Stimulated activated CD4-positive, alpha-beta T cell treated with anti-CD3 and anti-CD28 coated beads, Interleukin-2, amount 100 ng/mL, for 24 hours (primary cell): ENCODE measurements around the gene CARHSP1.
"Not testable (repeated sequence)": the region's sequence is repeated elsewhere in the genome, so short reads cannot be mapped to it uniquely, and the experiment has no call there.

Experiments used
- DNase-seq, 2 donors: peaks; one replicate each; pipeline ENCODE4 v3.0.0-alpha.2; 2020

CARHSP1 gene

DNA sequence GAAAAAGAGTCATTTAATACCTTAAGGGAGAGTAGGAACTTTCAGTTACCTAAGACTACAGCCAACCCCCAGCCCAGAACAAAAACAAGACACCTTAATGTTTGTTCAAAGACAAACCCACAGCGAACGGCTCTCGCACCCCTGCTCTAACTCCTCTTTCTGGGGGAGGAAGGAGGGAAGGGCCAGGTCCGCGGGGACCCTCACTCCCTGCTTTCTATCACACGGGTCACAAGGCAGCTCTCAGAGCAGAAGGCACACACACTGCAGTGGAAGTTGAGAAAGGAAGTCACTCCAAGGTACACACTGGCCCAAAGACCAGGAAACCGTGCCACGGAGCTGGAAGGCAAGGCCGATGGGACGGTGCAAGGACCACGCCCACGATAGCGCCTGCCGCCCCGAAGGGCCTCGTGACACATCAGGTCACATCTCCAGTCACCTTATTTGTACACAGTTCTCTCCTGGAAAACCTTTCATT is 23.3 kb upstream of the CARHSP1 start:
- no peak for DNase-seq

DNA sequence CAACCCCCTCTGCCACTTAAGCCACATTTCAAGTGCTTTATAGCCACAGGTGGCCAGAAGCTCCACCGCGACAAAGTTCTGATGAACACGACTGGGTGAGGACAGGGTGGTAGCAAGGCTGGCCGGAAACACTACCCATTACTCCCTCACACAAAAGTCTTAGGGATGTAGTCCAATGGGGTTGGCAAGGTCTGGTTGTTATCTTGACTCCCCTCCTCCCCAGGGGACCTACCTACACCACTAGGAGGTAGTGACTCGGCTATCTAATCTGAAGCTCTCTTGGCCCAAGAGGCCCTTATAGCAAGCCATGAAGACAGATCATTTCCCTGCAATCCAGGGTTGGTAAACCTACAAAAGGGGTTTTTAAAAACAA is 21.7 kb upstream of the CARHSP1 start:
- no peak for DNase-seq

DNA sequence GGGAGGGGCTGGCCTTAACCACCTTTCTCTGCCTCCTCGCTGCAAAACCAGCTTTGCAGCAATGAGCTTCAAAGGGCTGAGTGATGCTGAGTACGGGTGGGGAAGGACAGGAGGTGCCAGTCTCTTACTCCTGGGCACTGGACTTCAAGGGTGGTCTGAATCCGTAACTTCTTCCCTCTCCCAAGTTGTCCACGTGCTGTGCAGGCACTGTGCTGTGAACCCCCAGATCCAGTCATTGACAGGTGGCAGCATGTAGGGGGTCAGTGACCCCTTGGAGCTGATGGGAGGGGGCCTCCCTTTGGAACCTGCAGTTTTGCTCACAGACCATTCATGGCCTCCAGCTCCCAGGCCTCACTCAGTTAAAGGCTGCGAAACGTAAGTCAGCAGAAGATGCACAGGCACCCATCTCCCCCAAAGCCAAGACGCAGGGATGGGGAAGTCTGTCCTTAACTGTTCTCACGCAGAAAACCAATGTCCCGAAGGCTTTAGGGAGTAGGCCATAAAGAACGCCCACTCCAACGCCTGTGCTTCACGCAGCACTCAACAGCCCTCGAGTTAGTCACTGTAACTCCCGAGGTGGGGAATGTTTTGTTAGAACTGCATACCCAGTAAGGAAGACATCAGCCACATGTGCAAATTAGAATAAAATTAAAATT is 21.2 kb upstream of the CARHSP1 start:
- no peak for DNase-seq

DNA sequence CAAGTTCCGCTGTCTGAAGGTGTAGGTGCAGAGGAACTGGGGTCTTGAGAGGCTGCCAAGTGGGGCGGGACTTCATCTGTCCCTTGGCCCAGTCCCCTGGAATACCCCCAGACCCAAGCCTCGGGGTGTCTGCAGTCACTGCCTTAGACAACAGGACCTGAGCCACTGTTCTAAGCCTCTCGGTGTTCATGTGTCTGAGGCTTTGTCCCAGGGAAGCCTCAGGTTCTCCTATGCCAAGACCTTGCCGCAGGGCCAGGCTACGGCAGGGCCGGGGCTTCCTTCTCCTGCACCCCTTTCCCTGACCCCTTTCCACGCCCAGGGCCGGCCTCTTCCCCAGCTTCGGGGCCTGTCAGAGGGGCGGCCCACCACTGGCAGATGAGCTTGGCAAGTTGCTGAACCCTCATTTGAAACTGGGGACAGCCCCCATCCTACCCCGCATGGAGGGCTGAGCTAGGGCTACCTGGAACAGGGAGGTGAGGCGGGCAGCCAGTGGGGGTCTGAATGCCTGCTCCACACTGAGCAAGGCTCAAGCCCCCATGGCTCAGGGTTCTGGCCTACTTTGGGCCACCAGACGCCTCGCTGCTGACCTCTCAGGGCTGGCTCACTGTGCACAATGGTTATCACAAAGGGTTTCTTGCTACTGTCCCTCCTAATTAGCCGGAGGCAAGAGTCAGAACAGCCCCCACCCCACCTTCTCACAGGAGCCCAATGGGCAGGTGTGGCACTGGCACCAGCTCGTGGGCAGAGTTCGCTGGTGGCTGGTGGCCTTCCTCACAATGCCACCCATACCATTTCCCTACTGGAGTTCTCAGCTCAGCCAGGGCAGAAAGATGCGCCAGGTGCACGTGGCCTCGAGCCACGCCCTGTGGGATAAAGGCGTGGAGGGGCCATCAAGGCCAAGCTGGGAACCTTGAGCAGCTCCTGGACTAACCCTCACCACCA is 20.4 kb upstream of the CARHSP1 start:
- DNase-seq, result no peak

DNA sequence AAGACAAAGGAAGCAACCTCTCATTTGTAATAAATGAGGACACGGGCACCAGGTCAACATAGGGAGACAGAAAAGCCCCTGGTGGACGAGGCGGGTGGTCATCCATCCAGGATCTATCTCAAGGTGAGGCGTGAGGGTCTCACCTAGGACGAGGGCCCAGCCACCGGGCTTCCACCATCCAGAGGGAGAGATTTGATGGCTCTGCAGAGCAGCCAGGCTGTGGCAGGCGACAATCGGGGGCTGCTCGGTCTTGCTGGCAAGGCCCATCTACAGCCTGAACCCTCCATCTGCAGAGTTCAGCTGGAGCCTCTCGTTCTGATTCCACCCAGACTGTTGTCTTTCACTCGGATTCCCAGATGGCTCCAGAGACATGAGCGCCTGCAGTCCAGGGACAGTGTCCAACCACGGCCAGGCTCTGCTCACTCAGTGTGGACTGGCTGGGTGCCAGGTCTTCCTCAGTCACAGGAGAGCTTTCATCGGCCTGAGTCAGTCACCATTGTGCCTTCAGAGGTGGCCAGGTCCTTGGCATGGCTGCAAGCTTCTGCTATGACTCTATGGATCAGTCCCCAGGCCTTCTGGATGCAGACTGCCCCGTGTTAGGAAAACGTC is 19.2 kb upstream of the CARHSP1 start:
- DNase-seq, result no peak

DNA sequence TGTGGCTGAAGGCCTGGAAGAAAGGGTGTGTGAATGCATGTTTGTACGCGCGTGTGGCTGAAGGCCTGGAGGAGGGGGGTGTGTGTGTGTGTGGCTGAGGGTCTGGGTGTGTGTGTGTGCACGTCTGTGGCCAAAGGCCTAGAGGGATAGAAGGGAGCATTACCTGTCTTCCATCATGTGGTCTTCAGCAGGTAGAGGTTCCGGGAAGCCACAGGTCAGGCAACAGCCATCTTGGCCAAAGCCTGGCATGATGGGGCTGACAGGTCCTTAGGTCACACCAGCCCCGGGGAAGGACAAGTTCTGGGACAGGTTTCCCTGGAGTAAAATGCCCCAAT is 18.6 kb upstream of the CARHSP1 start:
- DNase-seq, result no peak

DNA sequence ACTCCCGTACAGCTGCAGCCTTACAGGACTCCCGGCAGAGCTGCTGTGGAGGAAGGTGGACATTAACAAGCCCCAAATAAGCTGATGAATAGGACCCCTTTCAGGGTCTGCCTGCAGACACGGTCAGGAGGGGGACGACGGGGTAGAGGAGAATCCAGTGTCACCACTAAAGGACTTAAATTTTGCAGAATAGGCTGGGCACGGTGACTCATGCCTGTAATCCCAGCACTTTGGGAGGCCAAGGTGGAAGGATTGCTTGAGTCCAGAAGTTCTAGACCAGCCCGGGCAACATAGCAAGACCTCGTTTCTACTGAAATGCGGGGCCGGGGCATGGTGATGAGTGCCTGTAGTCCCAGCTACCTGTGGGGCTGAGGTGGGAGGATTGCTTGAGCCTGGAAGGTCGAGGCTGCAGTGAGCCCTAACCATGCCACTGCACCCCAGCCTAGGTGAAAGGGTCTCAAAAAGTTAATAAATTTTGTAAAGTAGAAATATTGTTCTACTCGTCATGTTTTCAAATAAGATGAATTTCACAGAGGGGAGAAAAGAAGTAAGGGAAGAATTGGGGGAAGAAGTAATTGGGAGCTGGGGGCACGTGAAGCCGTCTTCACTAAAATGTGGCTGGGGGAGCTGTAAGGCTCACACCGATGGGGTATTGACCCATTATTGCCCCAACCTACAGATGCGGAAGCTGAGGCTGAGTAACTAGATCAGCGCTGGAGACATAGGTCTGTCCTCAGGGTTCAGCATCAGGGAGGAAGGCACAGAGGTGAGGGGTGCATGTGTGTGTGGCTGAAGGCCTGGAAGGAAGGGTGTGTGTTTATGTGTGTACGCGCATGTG is 18.0 kb upstream of the CARHSP1 start:
- no peak for DNase-seq

DNA sequence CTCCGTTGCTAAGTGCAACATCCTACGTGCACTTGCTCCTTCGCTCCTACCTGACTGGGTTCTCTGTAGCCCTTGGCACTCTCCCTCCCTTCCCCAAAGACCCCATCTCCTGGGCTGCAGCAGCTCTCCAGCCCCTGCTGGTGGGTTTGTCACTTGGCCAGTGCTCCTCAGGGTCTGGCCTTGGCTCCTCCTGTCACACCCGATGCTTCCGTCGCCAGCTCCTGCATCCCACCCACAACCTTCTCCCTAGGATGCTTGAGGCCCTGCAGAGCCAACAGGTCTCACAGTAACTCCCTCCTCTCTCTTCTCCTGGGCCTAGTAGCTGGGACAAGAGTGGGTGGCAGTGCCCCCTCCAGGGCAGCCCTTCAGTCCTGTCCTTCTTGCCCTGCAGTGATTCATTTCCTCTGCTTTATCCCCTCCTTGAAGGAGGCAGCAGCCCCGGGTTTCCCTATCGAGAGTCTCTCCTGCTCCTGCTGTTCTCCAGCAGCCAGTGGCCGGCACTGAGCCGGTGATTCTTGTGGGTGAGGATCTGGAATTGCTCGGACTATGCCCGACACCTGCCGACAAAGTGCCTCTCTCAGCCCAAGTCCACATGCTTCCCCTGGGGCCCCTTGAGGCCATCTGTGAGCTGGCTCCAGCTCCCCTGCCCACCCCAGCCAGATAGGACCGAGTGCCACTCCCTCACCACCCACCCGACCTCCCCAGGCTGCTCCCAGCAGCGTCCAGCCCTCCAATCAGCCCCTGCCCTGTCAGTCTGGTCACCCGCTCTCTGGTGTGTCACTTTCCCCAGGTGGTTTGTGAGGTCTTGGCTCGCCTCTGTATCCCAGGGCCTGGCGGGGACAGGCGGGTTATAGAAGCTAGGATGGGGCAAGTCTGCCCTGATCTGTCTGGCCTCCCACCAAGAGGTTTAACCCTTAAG is 17.1 kb upstream of the CARHSP1 start:
- DNase-seq, result no peak

DNA sequence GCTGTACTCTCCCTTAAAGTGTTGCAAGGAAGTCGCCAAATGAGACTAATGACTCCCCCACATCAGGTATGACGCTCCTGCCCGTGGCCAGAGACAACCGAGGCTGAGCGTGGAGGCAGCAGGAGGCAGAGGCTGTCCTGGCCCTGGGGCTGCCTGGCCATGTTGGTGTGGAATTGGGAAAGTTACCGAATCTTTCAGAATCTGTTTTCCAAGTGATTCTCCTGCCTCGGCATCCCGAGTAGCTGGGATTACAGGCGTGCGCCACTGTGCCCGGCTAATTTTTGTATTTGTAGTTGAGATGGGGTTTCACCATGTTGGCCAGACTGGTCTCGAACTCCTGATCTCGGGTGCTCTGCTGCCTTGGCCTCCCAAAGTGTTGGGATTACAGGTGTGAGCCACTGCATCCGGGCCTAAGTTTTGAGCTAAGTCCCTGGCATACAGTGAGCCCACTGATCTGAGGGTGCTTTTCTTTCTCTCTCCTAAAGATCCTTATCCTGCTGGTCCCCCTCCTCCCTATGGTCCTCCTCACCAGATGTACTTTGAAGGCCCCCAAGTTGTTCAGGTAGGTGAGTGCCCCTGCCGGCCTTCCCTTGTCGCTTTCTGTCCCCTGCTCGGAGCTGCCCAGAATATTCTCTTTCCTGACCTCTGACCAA is 14.0 kb upstream of the CARHSP1 start:
- DNase-seq, result no peak

DNA sequence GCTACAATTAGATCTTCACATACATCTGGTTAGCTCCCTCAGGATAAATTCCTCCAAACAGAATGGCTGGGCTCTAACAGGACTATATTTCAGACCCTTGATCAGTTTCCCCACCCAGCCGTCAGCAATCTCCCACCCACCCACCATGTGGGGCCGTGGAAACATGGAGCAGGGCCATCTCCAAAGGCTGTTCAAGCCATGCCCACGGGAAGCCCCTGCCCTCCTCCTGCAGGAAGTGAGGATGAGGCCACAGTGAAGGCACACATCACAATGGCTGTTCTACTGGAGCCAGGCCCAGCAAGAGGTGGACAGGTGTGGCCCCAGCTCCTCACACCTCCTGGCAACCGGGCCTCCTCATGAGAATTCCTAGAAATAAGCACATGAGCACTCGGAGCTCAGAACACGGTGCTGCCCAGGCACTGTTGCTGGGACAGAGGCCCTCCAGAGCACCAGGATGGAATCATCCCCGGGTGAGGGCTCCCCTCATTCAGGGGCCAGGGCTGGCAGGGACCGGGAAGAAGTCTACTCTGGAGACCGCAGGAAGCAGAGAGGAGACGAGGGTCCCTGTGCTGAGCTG is 13.3 kb upstream of the CARHSP1 start, which contains the start of gene LITAFD:
Gene LITAFD (plus strand): TSS at position 311 of the 577 bp plus-strand sequence. CDS start 2,005 bp downstream, outside the sequence.
- DNase-seq, result no peak

DNA sequence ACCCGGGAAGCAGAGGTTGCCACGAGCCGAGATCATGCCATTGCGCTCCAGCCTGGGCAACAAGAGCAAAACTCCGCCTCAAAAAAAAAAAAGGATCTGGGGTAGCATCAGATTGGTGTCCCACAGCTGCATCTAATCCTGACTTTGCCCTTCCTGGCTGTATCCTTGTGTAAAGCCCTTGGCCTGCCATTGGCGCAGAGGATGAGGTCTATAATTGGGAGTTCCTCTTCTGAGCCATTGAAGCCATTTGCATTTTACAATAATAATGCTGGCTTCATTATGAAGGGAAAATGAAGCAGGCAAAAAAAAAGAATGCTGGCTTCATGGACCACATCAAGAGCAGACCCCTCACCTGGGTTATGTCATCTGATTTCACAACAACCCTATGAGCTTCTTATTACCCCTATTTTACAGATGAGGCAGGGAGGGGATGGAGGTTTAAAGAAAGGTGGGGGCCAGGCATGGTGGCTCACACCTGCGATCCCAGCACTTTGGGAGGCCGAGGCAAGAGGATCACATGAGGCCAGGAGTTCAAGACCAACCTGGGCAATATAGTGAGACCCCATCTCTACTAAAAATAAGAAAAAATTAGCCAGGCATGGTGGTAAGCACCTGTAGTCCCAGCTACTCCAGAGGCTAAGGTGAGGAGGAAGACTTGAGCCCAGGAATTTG is 12.2 kb upstream of the CARHSP1 start:
- no peak for DNase-seq

DNA sequence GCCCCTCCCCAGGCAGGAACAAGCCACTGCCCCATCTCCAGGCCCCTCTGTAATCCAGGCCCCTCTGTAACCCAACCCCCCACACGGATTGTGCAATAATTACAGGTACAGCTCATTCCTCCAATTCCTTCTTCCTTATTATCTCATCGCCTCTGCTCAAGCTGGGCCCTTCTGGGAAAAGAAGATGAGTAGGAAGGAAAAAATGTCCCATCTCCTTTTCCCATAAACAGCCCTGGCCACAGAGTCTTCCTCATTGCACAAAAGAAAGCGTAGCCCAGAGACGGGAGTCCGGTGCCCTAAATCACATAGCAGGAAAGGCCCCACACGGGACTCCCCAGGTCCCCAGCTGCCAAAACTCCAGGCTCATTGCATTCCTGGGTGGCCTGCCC is 9.7 kb upstream of the CARHSP1 start:
- no peak for DNase-seq

DNA sequence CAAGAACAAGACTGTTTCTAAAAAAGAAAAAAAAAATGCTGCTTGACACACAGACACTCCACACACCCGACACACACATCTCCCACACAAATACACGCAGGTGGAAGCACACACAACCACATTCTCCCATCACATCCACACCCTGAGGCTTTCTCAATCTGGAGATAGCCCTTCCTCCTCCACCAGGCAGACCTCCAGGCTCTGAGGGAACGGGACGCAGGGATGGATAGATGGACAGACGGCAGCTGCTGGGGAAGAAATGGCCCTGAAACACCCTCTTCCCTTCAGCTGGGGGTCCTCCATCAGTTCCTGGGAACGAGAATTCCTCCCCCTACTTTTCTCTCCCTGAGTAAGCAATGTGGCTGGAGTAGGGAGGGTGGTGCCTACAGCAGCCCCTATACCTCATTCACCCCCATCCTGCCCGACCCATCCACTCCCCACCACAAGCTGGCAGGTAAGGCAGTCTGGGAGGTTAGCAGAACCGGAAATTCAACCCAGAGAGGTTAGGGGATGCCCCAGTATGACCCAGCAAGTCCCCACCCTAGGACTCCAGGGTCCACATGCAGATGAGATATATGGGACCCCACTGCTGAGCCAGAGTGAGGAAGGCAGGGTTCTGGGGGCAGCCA is 9.2 kb upstream of the CARHSP1 start:
- DNase-seq, result no peak

DNA sequence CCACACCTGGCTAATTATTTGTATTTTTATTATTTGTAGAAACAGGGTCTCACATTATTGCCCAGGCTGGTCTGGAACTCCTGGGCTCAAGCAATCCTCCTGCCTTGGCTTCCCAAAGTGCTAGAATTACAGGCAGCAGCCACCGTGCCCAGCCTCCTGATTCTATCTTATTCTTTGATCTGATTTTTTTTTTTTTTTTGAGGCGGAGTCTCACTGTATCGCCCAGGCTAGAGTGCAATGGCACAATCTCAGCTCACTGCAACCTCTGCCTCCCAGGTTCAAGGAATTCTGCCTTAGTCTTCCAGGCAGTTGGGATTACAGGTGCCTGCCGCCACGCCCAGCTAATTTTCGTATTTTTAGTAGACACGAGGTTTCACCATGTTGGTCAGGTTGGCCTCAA is 6.5 kb upstream of the CARHSP1 start:
- not testable (repeated sequence) for DNase-seq

DNA sequence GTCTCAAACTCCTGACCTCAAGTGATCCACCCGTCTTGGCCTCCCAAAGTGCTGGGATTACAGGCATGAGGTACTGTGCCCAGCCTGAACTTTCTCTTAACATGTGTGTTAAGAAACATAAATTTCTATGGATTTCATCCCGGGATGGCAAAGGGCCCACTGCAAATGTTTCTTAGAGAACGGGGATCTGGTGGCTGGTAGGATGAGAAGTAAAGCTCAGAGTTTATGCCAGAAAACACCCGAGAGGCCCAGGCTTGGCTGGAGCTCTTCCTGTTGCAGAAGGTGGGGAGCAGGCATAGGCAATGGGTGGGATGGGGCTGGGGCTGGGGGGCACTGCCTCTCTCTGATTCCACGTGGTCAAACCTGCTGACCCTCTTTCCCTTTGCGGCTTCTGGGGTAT is 5.6 kb upstream of the CARHSP1 start:
- DNase-seq, result no peak

DNA sequence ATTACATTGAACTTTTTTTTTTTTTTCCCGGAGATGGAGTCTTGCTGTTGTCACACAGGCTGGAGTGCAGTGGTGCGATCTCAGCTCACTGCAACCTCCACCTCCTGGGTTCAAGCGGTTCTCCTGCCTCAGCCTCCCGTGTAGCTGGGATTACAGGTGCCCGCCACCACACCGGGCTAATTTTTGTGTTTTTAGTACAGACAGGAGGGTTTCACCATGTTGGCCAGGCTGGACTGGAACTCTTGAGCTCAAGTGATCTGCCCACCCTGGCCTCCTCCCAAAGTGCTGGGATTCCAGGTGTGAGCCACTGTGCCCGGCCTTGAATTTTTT is 5.0 kb upstream of the CARHSP1 start:
- not testable (repeated sequence) for DNase-seq

DNA sequence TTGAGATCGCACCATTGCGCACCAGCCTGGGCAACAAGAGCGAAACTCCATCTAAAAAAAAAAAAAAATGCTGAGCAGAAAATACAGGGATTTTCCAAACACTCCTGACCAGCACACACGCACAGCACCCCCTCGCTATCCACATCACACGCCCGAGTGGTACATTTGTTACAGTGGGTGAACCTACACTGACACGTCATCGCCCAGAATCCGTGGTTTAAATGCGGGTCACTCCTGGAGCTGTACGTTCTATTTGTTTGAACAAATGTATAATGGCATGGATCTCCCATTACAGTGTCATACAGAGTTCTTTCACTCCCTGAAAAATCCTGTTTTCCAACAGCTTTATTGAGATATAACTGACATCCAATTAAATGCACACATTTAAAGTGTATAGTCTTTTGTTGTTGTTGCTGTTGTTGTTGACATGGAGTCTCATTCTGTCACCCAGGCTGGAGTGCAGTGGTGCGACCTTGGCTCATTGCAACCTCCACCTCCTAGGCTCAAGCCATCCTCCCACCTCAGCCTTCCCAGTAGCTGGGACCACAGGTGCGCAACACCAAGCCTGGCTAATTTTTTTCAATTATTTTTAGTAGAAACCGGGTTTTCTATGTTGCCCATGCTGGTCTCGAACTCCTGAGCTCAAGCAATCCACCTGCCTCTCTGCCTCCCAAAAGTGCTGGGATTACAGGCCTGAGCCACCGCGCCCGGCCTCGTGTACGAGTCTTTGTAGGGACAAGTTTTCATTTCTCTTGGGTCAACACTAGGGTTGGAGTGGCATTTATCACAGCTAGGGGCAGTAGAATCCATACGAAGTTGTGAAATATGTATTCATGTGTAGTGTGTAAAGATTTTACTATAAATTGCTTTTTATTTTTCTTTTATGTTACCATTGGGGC is 4.4 kb upstream of the CARHSP1 start:
- DNase-seq, result no peak

DNA sequence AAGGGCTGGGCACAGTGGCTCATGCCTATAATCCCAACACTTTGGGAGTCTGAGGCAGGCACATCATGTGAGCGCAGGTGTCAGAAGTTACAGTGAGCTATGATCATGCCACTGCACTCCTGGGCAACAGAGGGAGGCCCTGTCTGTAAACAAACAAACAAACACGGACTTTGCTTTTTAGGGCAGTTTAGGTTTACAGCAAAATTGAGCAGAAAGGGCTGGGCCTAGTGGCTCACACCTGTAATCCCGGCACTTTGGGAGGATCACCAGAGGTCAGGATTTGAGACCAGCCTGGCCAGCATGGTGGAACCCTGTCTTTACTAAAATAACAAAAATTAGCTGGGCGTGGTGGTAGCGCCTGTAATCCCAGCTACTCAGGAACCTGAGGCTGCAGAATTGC is 3.3 kb upstream of the CARHSP1 start:
- DNase-seq, result no peak

DNA sequence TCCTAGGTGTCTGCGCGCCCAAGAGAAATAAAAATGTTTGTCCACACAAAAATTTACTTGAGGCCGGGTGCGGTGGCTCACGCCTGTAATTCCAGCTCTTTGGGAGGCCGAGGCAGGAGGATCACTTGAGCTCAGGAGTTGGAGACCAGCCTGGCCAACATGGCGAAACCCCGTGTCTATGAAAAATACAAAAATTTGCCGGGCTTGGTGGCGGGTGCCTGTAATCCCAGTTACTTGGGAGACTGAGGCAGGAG is 1.1 kb upstream of the CARHSP1 start:
- DNase-seq, result not testable (repeated sequence)
